B cell (primary cell): ENCODE results near the gene MYO1B. TPM values are rescaled to one million over a fixed set of nuclear protein-coding genes. Genes with fewer than 3 reads are reported as not detected.

Experiments used
- ATAC-seq: fragments of 200-7000 bp; cut with Tn5 transposase; one replicate; pipeline ENCODE4 v1.10.0; 2021; ENCODE audit warnings: low read depth, mild to moderate bottlenecking, moderate number of reproducible peaks, moderate library complexity
- CTCF ChIA-PET: fragments of 350-600 bp; sonication (Branson Sonifier 250); formaldehyde crosslinking; loops from one replicate; lab custom pipeline; 2021; ENCODE audit warnings: antibody characterized with exemption, inconsistent platforms; lab: Charles Lee
- POLR2A ChIA-PET: fragments of 350-600 bp; sonication (Branson Sonifier 250); formaldehyde crosslinking; loops from one replicate; lab custom pipeline; 2021; ENCODE audit warnings: antibody characterized with exemption; lab: Charles Lee
- DNase-seq: peaks from one replicate; pipeline ENCODE4 v3.0.0; 2013
- H2AFZ ChIP-seq: 2 replicates; pipeline ENCODE4 v1.6.1; 2012; ENCODE audit warnings: mild to moderate bottlenecking, low read depth, low read length; ENCODE audit not compliant: insufficient read depth, poor library complexity, severe bottlenecking
- H3K27ac ChIP-seq, 2 donors: 1 replicate in 1 of 2; 2 replicates in 1 of 2; pipeline ENCODE4 v1.5.1; 2012 to 2013; ENCODE audit warnings: low read length in 2 of 2, mild to moderate bottlenecking in 2 of 2, moderate library complexity in 1 of 2
- H3K27me3 ChIP-seq, 4 experiments: fragments of 200-600 bp in 1 of 4; sonication (generic) in 1 of 4; replicated peaks in 1 of 4; 1 replicate in 2 of 4; 2 replicates in 2 of 4; pipeline versions ENCODE4 v1.6.1 to v1.7.0; 2013 to 2016; ENCODE audit warnings: low read length in 3 of 4, mild to moderate bottlenecking in 2 of 4, mixed read lengths in 1 of 4, moderate library complexity in 1 of 4; ENCODE audit not compliant: insufficient read depth in 4 of 4, control insufficient read depth in 3 of 4; ENCODE audit errors: control extremely low read depth in 1 of 4
- H3K36me3 ChIP-seq, 2 experiments: replicated peaks in 1 of 2; 1 replicate in 1 of 2; 2 replicates in 1 of 2; pipeline versions ENCODE4 v1.6.1 to v1.7.1; 2013; ENCODE audit warnings: low read length in 1 of 2; ENCODE audit not compliant: insufficient read depth in 2 of 2, control insufficient read depth in 1 of 2; ENCODE audit errors: control extremely low read depth in 1 of 2, extremely low read depth in 1 of 2
- H3K4me1 ChIP-seq, 2 donors: fragments of 200-600 bp in 1 of 2; sonication (generic) in 1 of 2; 1 replicate in 1 of 2; 2 replicates in 1 of 2; pipeline versions ENCODE4 v1.5.1 to v1.6.1; 2013 to 2017; ENCODE audit warnings: low read length in 2 of 2; ENCODE audit not compliant: control insufficient read depth in 2 of 2, insufficient read depth in 2 of 2
- H3K4me2 ChIP-seq: replicated peaks from 2 replicates; pipeline ENCODE3; 2012; ENCODE audit warnings: mild to moderate bottlenecking, low read depth, low read length; ENCODE audit not compliant: poor library complexity, severe bottlenecking
- H3K4me3 ChIP-seq, 5 experiments: fragments of 200-600 bp in 1 of 5; sonication (generic) in 1 of 5; 1 replicate in 3 of 5; 2 replicates in 2 of 5; pipeline versions ENCODE4 v1.5.1 to v1.7.0; 2011 to 2016; ENCODE audit warnings: low read length in 4 of 5, mild to moderate bottlenecking in 4 of 5, low read depth in 2 of 5, control low read depth in 1 of 5, moderate library complexity in 1 of 5; ENCODE audit not compliant: insufficient read depth in 1 of 5; ENCODE audit errors: control extremely low read depth in 1 of 5, extremely low read depth in 1 of 5
- H3K79me2 ChIP-seq: fragments of 200-600 bp; sonication (generic); one replicate; pipeline ENCODE4 v1.6.0; 2016; ENCODE audit warnings: low read length; ENCODE audit not compliant: control insufficient read depth, insufficient read depth
- H3K9ac ChIP-seq: fragments of 200-600 bp; sonication (generic); 2 replicates; pipeline ENCODE4 v1.6.1; 2017; ENCODE audit warnings: mild to moderate bottlenecking, low read length, moderate library complexity
- H3K9me3 ChIP-seq, 3 donors: one replicate each; pipeline versions ENCODE4 v1.6.1 to v1.7.1; 2013; ENCODE audit warnings: low read length in 2 of 3; ENCODE audit not compliant: control insufficient read depth in 2 of 3, insufficient read depth in 1 of 3; ENCODE audit errors: control extremely low read depth in 1 of 3
- H4K20me1 ChIP-seq: 2 replicates; pipeline ENCODE4 v1.6.0; 2012; ENCODE audit warnings: mild to moderate bottlenecking, low read length; ENCODE audit not compliant: insufficient read depth, control insufficient read depth, poor library complexity, severe bottlenecking
- H3K27ac Mint-ChIP-seq: one replicate; pipeline ENCODE4 v1.8.0; 2021; ENCODE audit warnings: mixed read lengths
- H3K27me3 Mint-ChIP-seq: one replicate; pipeline ENCODE4 v1.8.0; 2021; ENCODE audit warnings: mixed read lengths
- H3K4me1 Mint-ChIP-seq: one replicate; pipeline ENCODE4 v1.8.0; 2021; ENCODE audit warnings: mixed read lengths
- H3K4me3 Mint-ChIP-seq: one replicate; pipeline ENCODE4 v1.8.0; 2021; ENCODE audit warnings: mixed read lengths
- H3K9me3 Mint-ChIP-seq: one replicate; pipeline ENCODE4 v1.8.0; 2022; ENCODE audit warnings: mixed read lengths; ENCODE audit not compliant: insufficient read depth
- EZH2 ChIP-seq: IDR thresholded peaks from 2 replicates; pipeline ENCODE4 v1.6.1; 2012; ENCODE audit warnings: borderline replicate concordance, low read depth, mild to moderate bottlenecking, moderate library complexity, low read length; ENCODE audit not compliant: insufficient read depth, poor library complexity, severe bottlenecking
- WGBS: methylation state at CpG from one replicate; pipeline ENCODE4 v1.1.5; 2013; ENCODE audit warnings: missing lambda C conversion rate; ENCODE audit not compliant: insufficient coverage; 5-methylcytosine and 5-hydroxymethylcytosine counted together
- intact Hi-C: fragments of 100-400 bp; cut with micrococcal nuclease; formaldehyde crosslinking; loops from one replicate; pipeline ENCODE4 v1.10.0; 2022
- polyA plus RNA-seq: library from polyadenylated mRNA; depleted of rRNA; stranded (reverse); fragments of >200 nt; gene quantifications from 2 replicates; pipeline ENCODE4 v1.2.3, GENCODE V29; 2012
- total RNA-seq, 2 donors: library from RNA; stranded (reverse); fragments of 120-200 nt in 1 of 2; gene quantifications; 1 replicate in 1 of 2; 2 replicates in 1 of 2; pipeline versions ENCODE4 v1.2.3 to v1.2.4, GENCODE V29; 2013 to 2022
- TF ChIP-seq, protein P1 (sequence below): fragments of 200-600 bp; IDR thresholded peaks from one replicate; pipeline ENCODE4 v1.8.0; 2022; ENCODE audit warnings: antibody characterized with exemption, mild to moderate bottlenecking

Gene MYO1B
- total and polyA plus RNA-seq, 2 donors (not counting 1 experiment from before 2014, with no cell fraction given) = 0.67 to 4.4 TPM

DNA sequence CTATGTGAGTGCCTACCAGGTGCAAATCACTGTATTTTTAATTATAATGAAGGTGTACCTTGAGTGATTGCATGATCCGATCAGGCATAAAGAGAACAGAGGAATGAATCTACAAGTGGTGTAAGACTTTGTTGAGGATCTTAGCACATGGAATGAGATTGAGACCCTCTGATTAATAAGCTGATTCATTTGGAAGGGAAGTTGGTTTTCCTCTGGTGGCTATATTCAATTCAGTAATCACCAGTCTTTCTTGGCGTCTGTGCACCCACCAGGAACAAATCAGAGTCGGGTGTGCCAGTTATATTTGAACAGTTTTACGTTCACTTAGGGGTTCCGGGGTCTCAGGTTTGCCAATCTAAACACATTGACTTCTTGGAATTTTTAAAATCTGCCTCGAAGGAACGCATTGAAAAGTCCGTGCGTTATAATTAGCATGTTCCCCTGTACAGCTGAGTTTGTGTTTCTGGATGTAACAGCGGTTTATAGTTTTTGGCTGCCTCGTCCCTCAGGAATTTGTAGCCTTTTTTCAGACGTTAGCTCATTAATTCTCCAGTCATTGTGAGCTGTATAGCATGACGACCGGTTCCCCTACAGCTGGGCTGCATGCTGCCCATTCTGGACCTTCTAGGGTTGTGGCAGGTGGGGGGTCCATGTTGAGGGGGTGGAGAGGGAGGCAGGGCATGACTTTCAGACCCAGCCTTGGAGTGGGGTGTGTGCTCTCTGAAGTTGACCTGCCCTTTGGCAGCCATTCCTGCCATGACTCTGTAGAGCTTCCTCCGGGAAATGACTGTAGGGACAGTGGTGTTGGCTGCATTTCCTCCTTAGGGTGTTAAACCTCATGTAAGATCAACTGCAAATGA lies 20.3 kb downstream of the MYO1B start:
- Histone ChIP-seq H3K4me3 (no peak overlapping the region), H3K36me3 (no peaks in the 10 kb centered on the region), H3K27me3 (no peaks in the 10 kb centered on the region), H4K20me1 (no peaks in the 10 kb centered on the region), H2AFZ (no peak overlapping the region), H3K9ac (no peak overlapping the region), H3K9me3 (no peaks in the 10 kb centered on the region), H3K4me1 (peaks cover 1 to 2% of the 10 kb centered on the region in 2 donors), H3K4me2 (no peak overlapping the region), H3K79me2 (peaks cover 15% of the 10 kb centered on the region), H3K27ac (no peak overlapping the region)
- Mint-ChIP-seq H3K27ac (no peak overlapping the region), H3K4me1 (peaks cover 2% of the 10 kb centered on the region), H3K4me3 (no peak overlapping the region), H3K27me3 (peaks cover 3% of the 10 kb centered on the region), H3K9me3 (no peaks in the 10 kb centered on the region)
- ATAC-seq (no peak), DNase-seq (no peak)
- WGBS = 91% methylated on average over 10 of the region's 15 CpGs
- CTCF ChIA-PET = no interaction called here
- POLR2A ChIA-PET = interaction anchor here (0.6 kb wide), 1 partner anchor 19 kb away, joined by 3 read pairs; no protein-coding TSS in a partner anchor
- no peak for TF ChIP-seq EZH2
- TF ChIP-seq, protein P1, sequence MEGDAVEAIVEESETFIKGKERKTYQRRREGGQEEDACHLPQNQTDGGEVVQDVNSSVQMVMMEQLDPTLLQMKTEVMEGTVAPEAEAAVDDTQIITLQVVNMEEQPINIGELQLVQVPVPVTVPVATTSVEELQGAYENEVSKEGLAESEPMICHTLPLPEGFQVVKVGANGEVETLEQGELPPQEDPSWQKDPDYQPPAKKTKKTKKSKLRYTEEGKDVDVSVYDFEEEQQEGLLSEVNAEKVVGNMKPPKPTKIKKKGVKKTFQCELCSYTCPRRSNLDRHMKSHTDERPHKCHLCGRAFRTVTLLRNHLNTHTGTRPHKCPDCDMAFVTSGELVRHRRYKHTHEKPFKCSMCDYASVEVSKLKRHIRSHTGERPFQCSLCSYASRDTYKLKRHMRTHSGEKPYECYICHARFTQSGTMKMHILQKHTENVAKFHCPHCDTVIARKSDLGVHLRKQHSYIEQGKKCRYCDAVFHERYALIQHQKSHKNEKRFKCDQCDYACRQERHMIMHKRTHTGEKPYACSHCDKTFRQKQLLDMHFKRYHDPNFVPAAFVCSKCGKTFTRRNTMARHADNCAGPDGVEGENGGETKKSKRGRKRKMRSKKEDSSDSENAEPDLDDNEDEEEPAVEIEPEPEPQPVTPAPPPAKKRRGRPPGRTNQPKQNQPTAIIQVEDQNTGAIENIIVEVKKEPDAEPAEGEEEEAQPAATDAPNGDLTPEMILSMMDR = no peak
- intact Hi-C loops = no loop called here

DNA sequence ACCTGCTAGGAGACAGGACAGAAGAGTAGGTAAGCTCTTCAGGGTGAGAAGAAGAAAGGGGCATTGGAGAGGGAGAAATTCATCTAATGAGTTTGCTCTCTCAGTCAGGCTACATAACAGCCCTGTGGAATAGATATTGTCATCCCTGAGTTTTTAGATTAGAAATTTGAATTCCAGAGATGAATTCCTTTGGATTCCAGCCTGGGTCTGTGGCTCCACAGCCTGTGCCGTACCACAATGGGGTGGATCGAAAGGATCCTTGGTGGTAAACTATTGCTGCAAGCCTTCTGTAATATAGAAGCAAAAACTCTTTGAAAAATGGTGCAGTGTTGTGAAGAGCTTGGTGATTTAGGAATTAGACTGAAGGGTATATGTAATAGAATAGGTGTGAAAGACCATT lies 21.0 kb downstream of the MYO1B start:
- peaks cover 21% of the 10 kb centered on the region for H3K79me2 ChIP-seq
- CTCF ChIA-PET = no interaction called here
- intact Hi-C loops = no loop called here

More for the DNA sequence above, 21.0 kb downstream of the MYO1B start:
- POLR2A ChIA-PET = interaction anchor here (0.6 kb wide), 1 partner anchor 20 kb away, joined by 3 read pairs; no protein-coding TSS in a partner anchor
- 100% methylated on average over 1 of the region's 2 CpGs for WGBS
- peaks cover 3% of the 10 kb centered on the region for H3K27me3 Mint-ChIP-seq
- Histone ChIP-seq H3K4me2 (no peak overlapping the region), H3K9me3 (no peaks in the 10 kb centered on the region), H3K4me1 (peaks cover 8% of the 10 kb centered on the region in 2 donors), H3K4me3 (no peak overlapping the region), H3K36me3 (no peaks in the 10 kb centered on the region), H2AFZ (no peak overlapping the region), H3K27ac (no peak overlapping the region), H4K20me1 (no peaks in the 10 kb centered on the region), H3K27me3 (no peaks in the 10 kb centered on the region), H3K9ac (no peak overlapping the region)
- H3K4me1 Mint-ChIP-seq = peaks cover 9% of the 10 kb centered on the region
- H3K9me3 Mint-ChIP-seq = no peaks in the 10 kb centered on the region
- TF ChIP-seq EZH2 = no peak
- TF ChIP-seq, protein P1 = no peak
- no peak overlapping the region for H3K4me3 Mint-ChIP-seq
- DNase-seq (no peak), ATAC-seq (no peak)
- H3K27ac Mint-ChIP-seq = no peak overlapping the region
